GM23338 (cell line): ENCODE results near the gene TFEB.

Experiments used
- CREB1 ChIP-seq: fragments of 250-450 bp; sonication (Bioruptor Pico); IDR thresholded peaks from 2 replicates; pipeline ENCODE4 v1.5.0; 2020; ENCODE audit warnings: low read depth, mild to moderate bottlenecking, moderate library complexity
- CTCF ChIP-seq, 2 experiments: fragments of 200-600 bp in 1 of 2; sonication (generic) in 1 of 2; conservative IDR thresholded peaks; 2 replicates each; pipeline versions ENCODE4 v1.5.1 to v1.6.1; 2016 to 2017; ENCODE audit warnings: antibody characterized with exemption in 2 of 2, low read depth in 2 of 2, mild to moderate bottlenecking in 2 of 2, moderate library complexity in 1 of 2
- ETS1 ChIP-seq: IDR thresholded peaks from 2 replicates; pipeline ENCODE4 v1.6.1; 2016; ENCODE audit warnings: antibody characterized with exemption
- EZH2 ChIP-seq: fragments of 200-600 bp; sonication (generic); IDR thresholded peaks from one replicate; pipeline ENCODE4 v1.8.0; 2017; ENCODE audit warnings: antibody characterized with exemption, mild to moderate bottlenecking, low read depth; ENCODE audit not compliant: unreplicated experiment
- EZH2phosphoT487 ChIP-seq: fragments of 200-600 bp; sonication (generic); IDR thresholded peaks from one replicate; pipeline ENCODE4 v1.8.1; 2018; ENCODE audit warnings: antibody characterized with exemption; ENCODE audit not compliant: unreplicated experiment
- JUNB ChIP-seq: IDR thresholded peaks from one replicate; pipeline ENCODE4 v1.6.1; 2016; ENCODE audit warnings: antibody characterized with exemption; ENCODE audit not compliant: unreplicated experiment
- NANOG ChIP-seq: IDR thresholded peaks from 2 replicates; pipeline ENCODE4 v1.6.1; 2016; ENCODE audit warnings: antibody characterized with exemption, borderline replicate concordance
- POLR2AphosphoS5 ChIP-seq: IDR thresholded peaks from 2 replicates; pipeline ENCODE4 v1.6.1; 2016; ENCODE audit warnings: antibody characterized with exemption, low read depth

- TF ChIP-seq CTCF (conservative IDR thresholded peaks at IDR 0.05; ENCODE audit: low read depth in 2 of 2) (no peak), EZH2phosphoT487 (no peak), CREB1 (CRISPR knock-in tag) (no peak), POLR2AphosphoS5 (no peak), NANOG (no peak), ETS1 (no peak), JUNB (no peak), EZH2 (no peak)
Observed at GRCh38 chr6:41691426-41692079, 43.9 kb downstream of the TFEB start.
